ENCODE data around the gene NKX1-1.
A peak's percentile ranks its signal among the peaks of the same experiment; 100 is the strongest.
"Not testable (repeated sequence)": the region's sequence is repeated elsewhere in the genome, so short reads cannot be mapped to it uniquely, and the experiment has no call there.

NKX1-1 gene

DNA sequence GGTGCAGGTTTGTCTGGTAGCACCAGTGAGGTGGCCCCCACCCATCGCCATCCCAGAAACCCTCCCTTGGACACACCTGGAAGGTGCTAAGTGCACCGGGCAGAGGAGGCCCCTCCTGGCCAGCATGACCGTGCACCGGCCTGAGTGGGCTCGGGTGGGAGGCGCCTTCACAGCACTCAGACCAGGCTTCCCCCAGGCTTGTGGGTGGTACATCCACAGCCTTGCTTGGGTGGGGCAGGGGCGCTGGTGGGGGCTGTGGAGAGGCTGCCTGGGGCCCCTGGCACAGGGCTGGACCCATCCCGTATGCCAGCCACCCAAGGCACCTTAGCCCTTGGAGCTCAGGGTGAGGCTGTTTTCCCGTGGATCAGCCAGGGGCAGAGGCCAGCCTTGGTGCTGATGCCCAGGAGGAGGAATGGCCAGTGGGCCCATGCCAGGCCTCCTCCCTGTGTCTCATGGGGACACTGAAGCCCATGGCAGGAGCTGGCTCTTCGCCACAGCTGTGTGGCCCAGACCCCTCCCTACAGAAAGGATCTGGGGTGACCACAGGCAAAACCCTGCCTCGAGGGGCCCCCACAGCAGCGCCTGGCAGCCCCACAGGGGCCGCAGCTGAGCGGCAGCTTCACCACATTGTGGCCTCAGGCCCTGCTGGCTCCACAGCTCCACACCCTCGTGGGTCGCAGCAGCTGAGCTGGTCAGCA is 21.4 kb downstream of the NKX1-1 start:
- DNase-seq = peak in 1 of 5 experiments; percentile 1

DNA sequence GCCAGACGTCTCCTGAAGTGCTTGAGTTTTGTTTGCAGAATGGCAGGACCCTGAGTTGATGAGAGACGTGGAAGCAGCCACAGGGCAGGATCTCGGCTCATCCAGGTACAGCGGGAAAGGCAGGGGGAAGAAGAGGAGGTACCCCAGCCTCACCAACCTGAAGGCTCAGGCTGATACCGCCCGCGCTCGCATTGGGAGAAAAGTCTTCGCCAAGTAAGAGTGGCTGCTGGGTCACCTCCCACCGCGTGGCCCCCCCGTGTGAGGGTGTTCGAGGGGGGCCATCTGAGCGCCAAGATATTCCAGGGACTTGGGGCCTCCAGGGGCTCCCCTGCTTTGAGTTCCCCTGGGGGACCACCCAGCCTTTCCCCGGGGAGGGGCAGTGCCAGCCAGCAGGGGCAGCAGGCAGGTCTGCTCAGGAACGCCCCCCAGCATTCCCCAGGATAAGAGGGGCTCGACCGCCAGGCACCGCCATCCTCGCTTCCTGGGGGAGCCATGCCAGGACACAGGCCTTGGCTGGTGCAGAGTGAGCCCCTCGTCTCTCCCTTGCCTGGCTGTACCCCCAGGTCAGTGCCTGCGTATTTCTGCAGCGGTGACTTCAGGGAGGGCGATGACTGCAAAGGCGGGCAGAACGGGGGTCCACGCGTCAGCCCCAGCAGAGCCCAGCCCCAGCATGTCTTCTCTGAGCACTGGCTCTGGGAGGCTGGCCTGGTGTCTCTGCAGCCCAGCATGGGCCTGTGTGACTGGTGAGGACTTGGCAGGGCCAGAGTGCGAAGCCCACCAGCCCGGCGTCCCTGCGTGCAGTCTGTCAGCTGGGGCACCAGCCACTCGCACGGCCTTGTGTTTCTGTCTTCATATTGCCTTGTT is 22.3 kb downstream of the NKX1-1 start:
- peak in 1 of 5 experiments; percentile 5 for DNase-seq

DNA sequence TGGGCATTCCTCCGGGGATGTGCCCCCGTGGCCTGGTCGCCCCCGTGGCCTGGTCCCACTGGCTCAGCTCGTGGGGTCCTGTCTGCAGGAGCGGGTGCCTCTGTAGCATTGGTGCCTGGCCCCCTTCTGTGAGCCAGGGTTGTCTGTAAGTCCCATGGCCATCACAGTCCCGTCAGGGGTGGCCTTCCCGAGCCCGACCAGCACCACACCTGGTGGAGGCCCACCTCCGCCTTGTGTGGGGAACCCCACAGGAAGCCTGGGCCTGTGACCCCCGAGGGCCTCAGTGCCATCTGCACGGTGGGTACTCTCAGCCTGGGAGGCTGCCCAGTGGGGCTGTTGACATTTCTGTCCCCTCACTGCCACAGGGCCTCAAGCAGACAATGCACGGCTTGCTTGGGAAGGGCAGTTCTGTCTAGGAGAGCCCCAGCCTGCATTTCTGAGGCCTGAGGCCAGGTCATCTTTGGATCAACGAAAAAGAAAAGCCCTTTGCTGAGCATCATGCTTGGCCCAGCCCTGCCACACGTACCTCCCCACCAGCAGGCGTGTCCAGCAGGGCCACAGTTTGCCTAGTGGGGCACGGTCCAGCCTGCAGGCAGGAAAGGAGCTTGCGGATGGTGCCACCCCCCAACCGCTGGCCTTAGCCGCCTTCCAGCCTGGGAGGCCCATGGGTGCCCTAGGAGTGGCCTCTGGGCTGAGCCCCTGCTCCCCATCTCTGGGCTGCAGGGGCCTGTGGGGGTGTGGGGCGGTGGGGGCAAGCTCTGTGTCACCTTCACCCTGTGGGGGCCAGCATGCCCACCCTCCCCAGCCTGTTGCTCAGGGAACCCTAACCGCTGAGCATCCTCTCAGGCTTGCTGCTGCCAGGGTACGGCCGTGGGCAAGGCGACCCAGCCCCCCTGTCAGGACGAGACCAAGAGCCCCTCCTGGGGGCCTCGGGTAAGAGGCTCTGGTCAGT is 23.2 kb downstream of the NKX1-1 start:
- peak in 1 of 5 experiments; percentile 6 for DNase-seq

DNA sequence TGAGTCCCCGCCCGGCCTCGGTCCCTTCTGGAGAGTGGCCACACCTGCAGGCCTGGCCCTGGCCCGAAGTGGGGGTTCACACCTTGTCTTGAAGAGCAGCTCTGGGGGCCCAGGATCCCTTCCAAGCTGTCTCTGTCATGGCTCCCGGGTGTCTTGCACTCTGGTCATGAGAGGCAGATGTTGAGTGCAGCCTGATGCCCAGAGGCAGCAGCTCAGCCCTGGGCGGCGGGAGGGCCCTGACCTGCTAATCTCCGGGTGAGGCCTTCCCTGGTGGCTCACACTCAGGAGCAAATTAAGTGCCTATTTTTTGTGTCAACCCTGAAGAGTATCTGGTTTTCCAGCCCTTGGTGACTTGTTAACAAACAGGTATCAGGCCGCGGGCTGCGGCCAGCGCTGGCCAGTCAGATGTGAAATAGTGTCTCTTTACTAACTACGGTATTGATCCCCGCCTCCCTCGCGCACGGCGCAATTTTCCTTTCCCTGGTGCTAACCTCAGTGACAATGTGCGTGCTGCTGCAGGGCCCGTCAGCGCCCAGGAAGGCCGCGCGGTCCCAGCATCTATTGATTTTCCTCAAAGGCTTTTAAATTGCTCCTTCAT is 24.2 kb downstream of the NKX1-1 start:
- DNase-seq = peak in 1 of 5 experiments; percentile 4

DNA sequence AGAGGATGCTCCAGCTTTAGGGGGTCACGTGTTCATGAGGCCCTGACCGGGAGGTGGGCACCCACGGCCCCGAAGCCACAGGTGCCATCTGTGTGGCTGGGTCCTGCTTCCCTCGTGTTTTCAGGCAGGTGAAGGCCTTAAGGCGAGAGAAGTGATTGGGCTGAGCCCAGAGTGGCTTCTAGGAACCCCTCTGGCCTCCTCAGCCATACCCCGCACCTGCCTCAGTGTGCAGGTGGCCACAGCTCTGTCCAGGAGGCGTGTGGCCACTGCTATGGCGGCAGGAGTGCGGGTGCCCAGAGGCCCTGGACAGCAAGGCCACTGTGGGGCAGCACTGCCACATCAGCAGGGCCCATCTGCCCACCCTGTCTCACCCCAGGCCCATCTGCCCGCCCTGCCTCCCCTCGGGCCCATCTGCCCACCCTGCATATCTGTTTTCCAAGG is 25.0 kb downstream of the NKX1-1 start:
- DNase-seq = peak in 1 of 5 experiments; percentile 3

DNA sequence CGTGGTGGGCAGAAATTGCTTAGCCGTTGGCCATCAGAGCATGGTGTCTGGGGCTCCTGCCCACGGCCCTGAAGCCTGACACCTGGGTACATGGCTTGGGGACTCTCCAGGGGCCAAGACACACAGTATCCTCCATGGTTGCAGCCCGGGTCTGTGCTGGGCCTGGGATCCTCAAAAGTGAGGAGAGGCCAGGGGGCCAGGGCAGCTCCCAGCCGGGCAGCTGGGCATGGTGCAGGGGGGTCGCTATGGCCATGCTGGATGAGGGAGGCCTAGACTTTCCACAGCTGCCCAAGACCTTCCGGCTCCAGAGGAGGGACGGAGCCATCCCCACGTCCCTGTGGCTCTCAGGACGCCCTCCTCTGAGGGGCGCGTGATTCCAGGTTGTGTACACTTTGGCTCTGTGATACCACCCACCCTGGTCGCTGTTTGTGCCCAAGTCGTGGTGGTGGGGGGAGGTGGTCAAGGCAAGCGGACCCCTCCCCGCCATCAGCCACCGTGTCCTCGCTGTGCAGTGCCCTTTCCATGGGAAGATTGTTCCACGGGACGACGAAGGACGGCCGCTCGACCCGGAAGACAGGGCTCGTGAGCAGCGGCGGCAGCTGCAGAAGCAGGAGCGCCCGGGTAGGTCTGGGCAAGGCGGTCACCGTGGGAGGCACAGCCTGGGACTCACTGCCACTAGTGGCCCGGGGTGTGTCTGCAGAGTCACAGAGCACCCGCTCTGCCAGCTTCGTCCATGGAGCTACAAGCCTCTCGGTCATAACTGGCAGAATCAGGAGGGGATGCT is 25.7 kb downstream of the NKX1-1 start:
- DNase-seq = peak in 1 of 5 experiments; percentile 6

DNA sequence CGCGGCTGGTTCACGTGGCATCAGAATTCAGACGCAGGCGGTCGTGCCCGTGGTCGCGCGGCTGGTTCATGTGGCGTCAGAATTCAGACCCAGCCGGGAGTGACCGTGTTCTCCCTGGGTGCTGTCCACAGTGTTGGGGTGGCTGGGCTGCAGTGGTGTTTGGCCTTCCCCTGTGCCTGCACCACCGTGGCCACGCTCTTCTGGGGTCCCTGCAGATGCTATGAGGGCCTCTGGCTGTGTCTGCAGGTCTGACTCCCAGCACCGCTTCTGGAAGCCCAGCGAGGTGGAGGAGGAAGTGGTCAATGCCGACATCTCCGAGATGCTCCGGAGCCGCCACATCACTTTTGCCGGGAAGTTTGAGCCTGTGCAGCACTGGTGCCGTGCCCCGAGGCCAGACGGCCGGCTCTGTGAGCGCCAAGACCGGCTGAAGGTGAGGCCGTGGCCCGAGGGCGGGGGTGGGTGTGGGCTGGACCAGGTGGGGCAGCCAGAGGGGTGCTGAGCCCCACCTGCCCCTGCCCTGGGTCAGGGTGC is 26.4 kb downstream of the NKX1-1 start:
- peak in 1 of 5 experiments; percentile 6 for DNase-seq

DNA sequence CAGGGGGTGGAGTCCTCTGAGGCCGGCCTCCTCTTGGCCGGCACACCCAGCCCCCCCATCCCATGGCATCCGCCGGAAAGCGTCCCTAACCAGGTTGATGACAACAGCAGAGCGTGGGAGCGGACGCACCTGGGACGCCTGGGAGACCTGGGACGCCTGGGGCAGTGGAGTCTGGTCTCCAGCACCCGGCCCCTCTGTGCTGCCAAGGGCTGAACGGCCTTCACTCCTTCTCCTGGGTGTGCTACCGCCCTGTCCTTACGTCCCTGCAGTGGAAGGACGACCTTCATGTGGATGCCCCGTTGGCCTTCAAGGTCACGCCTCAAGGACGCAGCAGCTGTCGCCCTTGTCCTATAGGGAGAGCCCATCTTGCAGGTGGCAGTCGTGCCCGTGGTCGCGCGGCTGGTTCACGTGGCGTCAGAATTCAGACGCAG is 26.9 kb downstream of the NKX1-1 start:
- peak in 1 of 5 experiments; percentile 7 for DNase-seq

DNA sequence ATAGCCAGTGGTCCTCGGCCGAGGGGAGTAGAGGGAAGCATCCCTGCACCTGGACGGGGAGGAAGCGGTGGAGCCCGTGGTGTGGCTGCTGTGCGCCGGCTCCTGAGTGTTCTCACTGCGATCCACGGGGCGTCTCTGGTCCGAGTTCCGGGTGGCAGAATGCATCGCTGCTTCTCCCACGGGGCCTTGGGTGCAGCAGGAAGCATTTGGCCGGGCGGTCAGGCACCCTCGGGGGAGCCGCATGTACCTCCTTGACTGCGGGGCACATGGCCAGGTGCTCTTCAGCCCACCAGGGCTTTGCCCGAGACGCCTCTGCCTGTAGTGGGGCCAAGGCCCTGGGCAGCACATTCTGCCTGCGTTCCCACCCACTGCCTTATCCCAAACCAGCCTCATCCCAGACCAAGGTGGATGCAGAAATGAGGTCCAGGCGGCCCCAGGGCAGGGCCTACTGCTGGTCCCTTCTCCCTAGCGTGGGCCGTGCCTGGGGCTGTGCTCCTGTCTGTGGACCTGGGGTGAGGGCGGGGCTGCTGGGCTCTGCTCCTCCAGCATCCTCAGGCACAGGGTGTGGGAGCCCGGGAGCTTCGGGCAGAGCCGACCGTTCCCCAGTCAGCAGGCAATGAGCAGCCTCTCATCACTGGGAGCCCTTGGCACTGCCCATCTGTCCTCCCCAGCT is 27.5 kb downstream of the NKX1-1 start:
- peak in 1 of 5 experiments; percentile 7 for DNase-seq

DNA sequence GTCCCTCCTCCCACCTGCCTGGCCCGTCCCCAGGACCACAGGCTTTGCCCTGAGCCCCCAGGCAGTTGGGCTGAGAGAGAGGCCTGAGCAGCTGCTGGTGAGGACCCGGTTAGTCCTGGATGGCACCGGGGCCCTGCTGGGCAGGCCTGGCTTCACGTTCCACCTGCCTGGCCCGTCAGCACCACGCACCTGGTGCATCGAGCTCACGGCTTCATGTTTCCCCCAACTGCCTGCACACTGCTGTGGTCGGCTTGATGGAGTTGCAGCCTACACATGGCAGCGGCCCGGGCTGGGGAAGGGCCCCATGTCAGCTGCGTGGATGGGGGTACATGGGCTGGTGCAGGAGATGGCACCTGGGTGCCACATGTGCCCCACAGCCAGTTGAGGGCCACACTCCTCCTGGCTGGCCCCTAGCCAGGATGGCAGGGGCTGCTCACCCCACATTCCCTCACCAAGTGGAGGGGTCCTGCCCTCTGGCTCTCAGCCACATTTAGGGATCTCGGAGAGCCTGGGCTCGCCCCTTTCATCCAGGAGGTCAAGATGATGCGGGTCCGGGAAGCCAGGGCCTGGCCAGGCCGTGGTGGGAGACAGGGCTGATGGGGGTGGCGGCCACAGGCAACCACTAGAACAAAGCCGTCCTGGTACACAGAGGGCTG is 28.5 kb downstream of the NKX1-1 start:
- DNase-seq = peak in 1 of 5 experiments; percentile 6

DNA sequence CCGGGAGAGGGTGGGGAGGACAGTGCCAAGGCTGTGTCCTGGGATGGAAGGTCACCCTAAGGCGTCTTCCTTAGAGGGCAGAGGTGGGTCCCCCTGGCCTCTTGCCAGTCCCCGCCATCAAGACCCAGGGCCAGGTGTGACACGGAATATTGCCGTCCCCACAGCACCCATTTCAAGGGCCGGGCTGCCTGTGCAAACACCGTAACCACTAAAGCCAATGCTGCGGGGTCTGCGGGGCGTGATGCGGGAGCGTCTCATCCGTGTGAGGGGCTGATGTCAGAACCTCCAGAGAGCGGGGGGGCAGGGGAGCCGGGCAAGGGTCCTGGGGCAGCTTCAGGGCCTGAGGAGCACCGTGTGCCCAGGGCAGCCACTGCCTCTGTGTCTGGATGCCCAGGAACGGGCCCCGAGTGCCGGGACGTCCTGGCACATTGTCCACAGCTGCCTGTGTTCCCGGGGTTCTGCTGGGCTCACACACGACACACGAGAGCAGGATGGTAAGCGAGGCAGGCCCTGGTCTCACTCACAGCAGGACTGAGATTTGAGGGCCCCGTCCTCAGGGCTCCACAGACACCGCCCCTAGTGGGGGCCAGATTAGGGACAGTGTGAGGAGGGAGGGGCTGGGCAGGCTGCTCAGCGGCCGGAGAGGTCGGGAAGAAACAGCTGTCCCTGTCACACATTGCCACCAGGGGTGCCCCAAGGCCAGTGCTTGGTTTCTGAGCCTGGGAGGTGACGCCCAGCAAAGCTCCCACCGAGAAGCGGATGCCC is 29.2 kb downstream of the NKX1-1 start:
- DNase-seq = no peak

DNA sequence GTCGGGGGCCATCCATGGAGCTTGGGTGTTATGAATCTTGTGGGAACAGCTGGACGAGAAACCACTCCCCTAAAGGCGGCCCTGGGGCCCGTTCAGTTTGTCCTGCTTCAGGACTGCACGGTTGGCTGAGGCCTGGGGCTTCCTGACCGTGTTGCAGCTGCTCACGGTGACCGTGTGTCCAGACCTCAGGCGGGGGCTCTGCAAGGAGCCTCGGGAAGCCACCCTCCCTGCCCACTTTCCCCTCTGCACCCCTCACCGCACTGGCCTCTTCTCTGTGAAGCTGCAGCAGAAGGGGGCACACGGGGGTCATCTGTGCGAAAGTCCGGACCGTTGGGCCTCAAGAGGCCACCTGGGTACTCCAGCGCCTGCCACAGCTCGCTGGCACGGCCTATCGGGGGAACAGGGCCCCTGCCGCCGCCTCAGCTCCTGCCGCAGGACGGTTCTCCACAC is 29.8 kb downstream of the NKX1-1 start:
- no peak for DNase-seq

DNA sequence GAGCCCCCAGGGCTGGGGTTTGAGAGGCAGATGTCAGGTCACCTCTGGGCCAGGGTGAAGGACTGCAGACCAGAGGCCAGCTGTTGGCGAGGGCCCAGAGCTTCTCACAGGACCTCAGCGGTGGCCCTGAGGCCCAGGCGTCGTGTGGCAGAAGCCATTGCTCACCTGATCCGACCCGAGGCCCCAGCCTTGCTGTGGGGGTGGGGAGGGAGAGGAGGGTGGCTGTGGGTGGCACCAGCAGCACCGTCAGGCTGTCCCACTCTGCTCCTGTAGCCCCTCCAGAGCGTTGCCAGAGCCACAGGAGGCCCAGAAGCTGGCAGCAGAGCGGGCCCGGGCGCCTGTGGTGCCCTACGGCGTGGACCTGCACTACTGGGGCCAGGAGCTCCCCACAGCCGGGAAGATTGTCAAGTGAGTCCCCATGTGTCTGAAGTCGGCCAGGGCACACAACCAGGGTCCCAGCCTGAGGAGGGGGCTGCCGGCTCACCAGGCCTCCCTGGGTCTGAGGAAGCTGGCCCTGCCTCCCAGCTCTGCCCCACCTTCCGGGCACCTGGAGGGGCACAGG is 30.4 kb downstream of the NKX1-1 start:
- DNase-seq = no peak

DNA sequence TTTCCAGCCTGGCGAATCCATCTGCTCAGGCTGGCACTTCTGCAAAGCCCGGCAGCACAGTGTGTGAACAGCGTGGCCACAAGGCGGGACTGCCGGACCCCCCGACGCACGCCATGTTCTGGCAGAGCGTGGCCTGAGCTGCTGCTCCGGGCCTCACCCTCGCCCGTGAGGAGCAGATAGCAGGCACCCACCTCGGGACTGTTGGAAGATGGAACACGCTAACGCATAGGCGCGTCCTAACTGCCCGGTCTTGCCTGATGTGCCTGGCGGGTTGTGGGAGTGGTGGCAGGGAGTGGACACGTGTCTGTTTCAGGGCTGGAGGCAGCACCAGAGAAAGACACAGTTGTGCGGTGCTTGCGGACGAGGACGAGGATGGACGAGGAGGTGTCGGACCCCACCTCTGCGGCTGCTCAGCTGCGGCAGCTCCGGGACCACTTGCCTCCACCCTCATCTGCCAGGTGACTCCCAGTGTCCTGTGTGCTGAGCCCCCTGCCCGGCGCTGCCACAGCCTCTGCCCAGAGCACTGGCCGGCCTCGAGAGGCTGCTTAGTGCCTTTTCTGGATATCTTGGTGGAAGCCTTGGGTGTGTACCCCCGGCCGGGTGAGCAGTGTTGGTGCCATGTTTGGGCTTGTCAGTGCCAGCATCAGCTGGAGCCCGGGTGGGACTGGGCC is 31.1 kb downstream of the NKX1-1 start:
- peak in 1 of 5 experiments; percentile 6 for DNase-seq

DNA sequence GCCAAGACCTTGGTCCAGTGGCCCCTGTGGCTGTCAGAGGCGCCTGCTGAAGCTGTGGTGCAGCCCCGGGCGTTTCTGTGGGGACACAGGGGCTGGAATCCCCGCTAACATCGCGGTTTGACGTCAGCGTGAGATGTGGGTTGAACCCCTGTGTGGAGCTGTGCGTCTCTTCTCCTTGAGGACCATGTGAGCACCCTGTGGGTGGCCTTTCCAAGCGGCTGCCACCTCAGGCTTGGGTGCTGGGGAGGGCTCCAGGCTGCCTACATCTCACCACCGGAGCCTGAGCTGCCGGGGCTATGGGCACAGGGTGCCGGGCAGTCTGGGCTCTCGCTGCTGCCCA is 31.6 kb downstream of the NKX1-1 start:
- no peak for DNase-seq

DNA sequence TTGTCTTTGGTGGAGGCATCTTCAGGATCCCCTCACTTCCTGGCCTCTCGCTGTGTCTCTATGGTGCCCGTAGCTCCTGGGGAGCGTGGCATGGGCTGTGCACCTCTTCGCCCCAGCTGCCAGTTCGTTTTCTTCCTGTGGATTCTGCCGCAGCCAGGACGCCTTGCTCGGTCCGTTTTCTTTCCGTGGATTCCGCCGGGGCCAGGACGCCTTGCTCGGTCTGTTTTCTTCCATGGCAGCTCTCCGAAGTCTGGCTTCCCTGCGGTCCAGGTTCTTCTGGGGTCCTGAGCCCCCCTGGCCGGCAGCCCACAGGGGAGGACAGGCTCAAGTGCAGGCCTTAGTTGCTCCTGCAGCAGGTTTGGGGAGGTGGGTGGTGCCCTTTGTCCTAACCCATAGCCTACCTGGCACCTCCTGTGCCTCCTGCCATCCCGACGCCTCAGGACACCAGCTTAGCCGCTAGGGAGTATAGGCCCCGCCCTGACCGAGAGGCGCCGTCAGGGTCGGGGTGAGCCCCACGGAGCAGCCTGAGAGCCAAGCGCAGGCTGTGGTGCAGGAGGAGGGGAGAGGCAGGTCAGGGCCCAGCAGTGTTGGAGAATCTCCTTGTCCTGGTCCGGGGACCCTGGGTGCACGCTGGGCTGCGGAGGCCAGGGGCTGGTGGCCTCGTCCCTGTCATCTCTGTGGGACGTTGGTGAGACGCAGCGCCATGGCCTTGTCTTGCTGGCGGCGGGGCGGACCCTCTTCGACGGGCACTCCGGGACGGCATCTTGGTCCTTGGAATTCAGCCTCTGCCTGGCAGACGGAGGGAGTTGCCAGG is 32.1 kb downstream of the NKX1-1 start:
- DNase-seq = peak in 1 of 5 experiments; percentile 2

DNA sequence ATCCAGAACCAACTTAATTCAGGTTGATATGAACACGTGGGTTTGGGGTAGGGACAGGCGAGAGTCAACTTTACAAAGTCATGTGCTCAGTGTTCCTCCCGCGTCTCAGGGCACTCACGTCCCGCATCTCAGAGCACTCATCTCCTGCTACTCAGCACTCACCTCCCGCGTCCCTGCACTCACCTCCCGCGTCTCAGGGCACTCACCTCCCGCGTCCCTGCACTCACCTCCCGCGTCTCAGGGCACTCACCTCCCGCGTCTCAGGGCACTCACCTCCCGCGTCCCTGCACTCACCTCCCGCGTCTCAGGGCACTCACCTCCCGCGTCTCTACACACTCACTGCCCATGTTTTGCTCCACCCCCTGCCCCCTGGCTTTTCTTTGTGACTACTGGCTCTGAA is 33.7 kb downstream of the NKX1-1 start:
- DNase-seq = not testable (repeated sequence)

All from T-helper 2 cell (primary cell).